ENCODE results near the gene ARL6. TPM values are rescaled to one million over a fixed set of nuclear protein-coding genes. Genes with fewer than 3 reads are reported as not detected.

Gene ARL6, protein sequence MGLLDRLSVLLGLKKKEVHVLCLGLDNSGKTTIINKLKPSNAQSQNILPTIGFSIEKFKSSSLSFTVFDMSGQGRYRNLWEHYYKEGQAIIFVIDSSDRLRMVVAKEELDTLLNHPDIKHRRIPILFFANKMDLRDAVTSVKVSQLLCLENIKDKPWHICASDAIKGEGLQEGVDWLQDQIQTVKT
- total RNA-seq: 1 to 10 TPM; 1.9 to 5.5 TPM

DNA sequence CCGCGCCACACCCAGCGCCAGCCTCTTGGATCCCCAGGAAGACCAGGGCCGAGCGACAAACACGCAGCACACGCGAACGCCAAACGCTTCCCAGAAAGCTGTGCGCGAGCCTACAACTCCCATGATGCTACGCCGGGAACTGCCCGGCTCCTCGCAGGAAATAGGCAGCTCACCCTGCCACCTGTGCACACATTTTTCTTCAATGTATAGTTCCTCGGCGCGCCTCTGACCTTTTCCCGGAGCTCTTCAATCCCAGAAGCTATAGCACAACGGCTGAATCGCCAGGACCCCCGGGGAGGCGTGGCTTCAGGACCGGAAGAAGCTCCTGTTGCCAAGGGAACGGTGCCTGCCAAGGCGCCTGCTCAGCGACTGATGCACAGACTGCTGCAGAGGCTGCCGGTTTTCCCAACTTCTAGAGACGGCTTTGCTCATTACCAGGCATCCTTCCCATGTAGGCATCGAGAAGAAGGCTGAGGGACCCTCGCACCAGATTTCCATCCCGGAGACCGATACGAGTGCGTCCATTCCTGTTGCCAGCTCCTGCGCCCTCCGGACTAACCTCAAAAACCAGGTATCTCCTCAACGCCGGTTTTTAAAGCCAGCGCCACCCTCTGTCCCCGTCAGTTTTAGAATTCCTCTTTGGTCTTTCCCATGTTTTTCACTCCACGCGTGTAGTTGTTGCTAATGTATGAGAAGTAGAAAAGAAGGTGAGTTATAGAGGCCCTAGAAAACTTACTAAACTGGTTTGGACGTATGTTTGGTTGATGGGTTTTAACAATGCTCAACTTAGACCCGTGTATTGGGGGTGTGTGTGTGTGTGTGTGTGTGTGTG is at the start of gene ARL6:
Gene ARL6, plus strand, starts transcription at position 352 of the 832 bp plus-strand sequence. CDS start 3,350 bp downstream, outside the sequence.
- Mint-ChIP-seq H3K9me3 (no peaks in the 10 kb centered on the region), H3K36me3 (peaks cover 0 to 10% of the 10 kb centered on the region in 2 donors), H3K27ac (peak within 1 kb of the TSS; percentile 82 to 99)
- peak; percentile 70 to 79 for DNase-seq (ENCODE audit: low spot score in 2 of 2)
- peak; percentile 93 to 96 for ATAC-seq

DNA sequence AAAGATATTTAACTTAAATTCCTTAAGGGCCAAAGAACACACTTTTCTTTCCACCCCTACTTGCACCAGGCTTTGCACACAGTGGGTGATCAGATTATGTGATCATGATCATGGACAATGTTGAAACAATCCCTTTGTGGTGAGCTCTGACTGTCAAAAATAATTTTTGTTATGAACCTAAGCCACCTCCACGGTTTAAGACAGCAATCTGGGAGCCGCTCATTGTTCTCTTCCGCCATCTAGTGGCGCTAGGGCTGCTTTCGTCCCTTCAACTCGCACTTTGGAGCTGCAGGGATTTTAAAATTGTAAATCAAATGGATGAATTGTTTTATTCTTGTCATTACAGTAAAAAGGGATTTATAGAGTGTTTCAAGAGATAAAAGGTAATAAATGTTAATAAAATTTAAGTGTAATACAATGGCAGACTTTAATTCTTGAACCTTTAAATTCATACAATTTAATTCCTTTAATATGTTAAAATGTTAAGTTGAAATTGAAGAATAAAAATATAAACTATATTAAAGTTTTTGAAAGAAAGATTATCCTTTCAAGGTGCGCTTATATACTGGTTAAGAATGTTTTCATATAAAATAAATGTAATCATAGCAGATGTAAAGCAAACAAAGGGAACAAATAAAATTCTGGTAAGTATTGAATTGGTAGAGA is 45.3 kb upstream of the ARL6 start:
- Mint-ChIP-seq H3K9me3 (no peaks in the 10 kb centered on the region), H3K36me3 (no peaks in the 10 kb centered on the region), H3K27ac (no peak overlapping the region)
- ATAC-seq: peak; percentile 61 to 76
- peak in 1 of 2 donors; percentile 67 for DNase-seq (ENCODE audit: low spot score in 2 of 2)

DNA sequence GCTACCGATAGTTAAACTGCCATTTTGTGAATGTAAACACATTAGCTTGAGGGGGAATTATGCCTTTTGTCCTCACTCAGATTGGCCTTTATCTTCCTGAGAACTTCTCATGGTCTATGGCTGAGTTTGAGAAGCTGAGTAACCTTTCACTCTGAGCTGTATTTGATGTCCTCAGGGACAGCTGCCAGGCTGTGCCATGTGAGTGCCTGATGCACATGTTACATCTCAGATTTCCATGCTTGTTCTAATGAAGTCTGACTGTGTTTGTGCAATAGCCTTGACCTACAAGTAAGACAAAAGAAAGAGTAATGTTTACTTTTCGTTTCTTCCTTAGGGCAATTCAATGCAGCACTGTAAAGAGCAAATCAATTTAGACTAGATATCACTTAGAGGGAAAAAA is 44.1 kb upstream of the ARL6 start:
- Mint-ChIP-seq H3K9me3 (no peaks in the 10 kb centered on the region), H3K36me3 (no peaks in the 10 kb centered on the region), H3K27ac (no peak overlapping the region)
- ATAC-seq (no peak), DNase-seq (ENCODE audit: low spot score in 2 of 2) (no peak)

DNA sequence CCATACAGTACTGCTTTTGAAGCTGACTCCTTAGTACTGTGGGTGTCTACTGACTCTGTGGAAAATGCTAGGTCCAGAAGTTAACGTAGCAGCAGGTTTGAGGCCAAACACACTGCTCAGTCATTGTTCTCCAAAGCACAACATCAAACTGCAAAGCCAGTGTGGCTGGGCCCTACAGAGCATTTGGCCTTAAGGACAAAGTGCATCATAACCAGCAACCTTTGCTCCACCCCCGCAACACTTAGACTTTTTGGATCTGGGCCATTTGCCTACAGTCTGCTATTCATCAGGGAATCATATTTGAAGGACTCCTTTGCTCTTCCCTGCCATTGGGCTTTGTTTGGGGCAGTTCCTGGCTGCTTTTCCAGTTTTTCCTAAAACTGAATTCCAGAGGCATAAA is 43.1 kb upstream of the ARL6 start:
- Mint-ChIP-seq H3K27ac (no peak overlapping the region), H3K36me3 (no peaks in the 10 kb centered on the region), H3K9me3 (no peaks in the 10 kb centered on the region)
- ATAC-seq (no peak), DNase-seq (ENCODE audit: low spot score in 2 of 2) (no peak)

- H3K9me3 Mint-ChIP-seq: no peaks in the 10 kb centered on the region
- no peaks in the 10 kb centered on the region for H3K36me3 Mint-ChIP-seq
- DNase-seq (ENCODE audit: low spot score in 2 of 2) (no peak), ATAC-seq (no peak)
- H3K27ac Mint-ChIP-seq: no peak overlapping the region
Measured at GRCh38 chr3:97736928-97737327, 27.6 kb upstream of the ARL6 start.

- H3K9me3 Mint-ChIP-seq: no peaks in the 10 kb centered on the region
- H3K27ac Mint-ChIP-seq: no peak overlapping the region
- no peaks in the 10 kb centered on the region for H3K36me3 Mint-ChIP-seq
- no peak for ATAC-seq
- DNase-seq (ENCODE audit: low spot score in 2 of 2): no peak
Measured at GRCh38 chr3:97738761-97739160, 25.8 kb upstream of the ARL6 start.

DNA sequence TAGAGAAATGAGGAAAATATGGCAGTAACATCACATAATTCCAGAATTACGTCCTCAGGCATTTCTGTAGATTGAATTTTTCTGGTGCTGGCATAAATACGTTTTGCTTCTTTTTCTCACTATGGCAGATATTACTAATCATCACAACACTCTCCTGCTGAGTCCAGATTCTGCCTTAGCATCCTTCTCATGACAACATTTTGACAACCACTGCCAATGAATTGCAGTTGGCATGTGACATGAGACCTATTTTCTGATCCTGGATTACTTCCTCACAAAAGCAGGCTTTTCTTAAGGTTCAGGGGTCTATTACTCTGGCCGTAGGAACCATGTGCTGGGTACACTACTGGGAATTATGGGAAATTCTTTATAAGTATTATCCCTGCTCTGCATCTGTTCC is 22.5 kb upstream of the ARL6 start:
- ATAC-seq: no peak
- Mint-ChIP-seq H3K36me3 (no peaks in the 10 kb centered on the region), H3K9me3 (no peaks in the 10 kb centered on the region), H3K27ac (no peak overlapping the region)
- no peak for DNase-seq (ENCODE audit: low spot score in 2 of 2)

DNA sequence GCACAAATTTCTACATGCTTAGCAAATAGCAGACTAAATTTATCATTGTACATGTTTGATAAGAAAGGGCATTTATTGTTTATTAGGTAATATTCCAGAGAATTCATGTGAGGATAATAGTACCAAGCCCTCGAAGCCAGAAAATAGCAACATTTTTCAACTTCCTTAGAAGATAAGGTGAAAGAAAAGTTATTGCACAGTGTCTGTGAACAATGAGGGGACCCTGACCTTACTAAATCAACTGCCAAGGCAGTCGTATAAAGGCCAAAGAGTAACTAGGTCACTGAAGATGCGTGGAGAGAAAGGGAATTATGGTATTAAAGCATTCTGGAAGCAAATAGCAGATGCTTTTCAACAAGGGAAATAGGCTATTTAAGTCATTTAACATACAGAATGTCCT is 20.3 kb upstream of the ARL6 start:
- ATAC-seq: no peak
- no peak for DNase-seq (ENCODE audit: low spot score in 2 of 2)
- H3K36me3 Mint-ChIP-seq: no peaks in the 10 kb centered on the region
- H3K27ac Mint-ChIP-seq: no peak overlapping the region
- H3K9me3 Mint-ChIP-seq: no peaks in the 10 kb centered on the region

DNA sequence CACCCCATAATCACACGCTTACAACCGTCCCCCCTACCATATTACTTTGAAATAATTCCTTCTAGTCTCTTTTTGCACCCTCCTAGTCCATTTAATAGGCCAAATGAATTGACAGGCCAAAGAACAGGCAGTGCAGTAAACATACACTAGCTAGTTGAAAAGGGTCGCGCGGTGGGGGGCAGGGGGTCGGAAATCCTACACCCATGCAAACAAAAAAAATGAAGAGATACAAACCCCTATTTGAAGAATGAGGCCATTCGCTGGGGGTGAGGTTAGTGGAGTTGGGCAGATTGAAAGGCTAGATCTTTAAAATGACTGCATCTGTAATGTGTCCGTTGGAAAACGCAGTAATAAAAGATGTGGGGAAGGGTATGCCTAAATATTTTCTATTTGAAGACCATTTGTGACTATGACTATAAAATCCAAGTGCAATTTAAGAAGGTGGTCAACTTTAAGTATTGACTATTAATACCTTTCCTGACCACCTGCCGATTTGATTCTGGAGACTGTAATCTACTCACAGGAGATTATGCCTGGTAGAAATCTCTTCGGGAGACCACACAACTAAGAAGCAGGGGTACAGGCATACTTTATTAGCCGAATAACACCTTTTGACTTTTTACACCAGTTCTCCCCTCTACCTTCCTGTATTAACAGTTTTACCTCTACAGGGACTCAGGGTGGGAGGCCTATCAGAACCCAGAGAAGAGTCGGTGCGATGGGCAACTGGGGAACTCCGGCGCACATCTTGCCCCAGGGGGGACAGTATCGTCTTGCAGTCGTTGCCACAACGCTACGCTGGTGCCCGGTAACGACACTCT is 762 bp upstream of the ARL6 start:
- ATAC-seq (no peak), DNase-seq (ENCODE audit: low spot score in 2 of 2) (no peak)
- Mint-ChIP-seq H3K36me3 (peaks cover 0 to 10% of the 10 kb centered on the region in 2 donors), H3K9me3 (no peaks in the 10 kb centered on the region), H3K27ac (peak overlapping the region; percentile 82 to 99)

GRCh38 chr3:97765336-97765735 is 778 bp downstream of the ARL6 start:
- H3K36me3 Mint-ChIP-seq: peaks cover 3 to 12% of the 10 kb centered on the region in 2 donors
- no peaks in the 10 kb centered on the region for H3K9me3 Mint-ChIP-seq
- ATAC-seq (no peak), DNase-seq (ENCODE audit: low spot score in 2 of 2) (no peak)
- no peak overlapping the region for H3K27ac Mint-ChIP-seq

DNA sequence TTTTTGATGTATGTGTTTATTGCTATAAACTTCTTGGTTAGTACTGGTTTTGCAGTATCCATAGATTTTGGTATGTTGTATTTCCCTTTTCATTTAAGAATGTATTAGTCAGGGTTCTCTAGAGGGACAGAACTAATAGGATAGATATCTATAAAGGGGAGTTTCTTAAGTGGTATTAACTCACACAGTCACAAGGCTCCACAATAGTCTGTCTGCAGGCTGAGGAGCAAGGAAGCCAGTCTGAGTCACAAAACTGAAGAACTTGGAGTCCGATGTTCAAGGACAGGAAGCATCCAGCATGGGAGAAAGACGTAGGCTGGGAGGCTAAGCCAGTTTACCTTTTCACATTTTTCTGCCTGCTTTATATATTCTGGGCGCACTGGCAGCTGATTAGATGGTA is 8.4 kb downstream of the ARL6 start:
- H3K27ac Mint-ChIP-seq: no peak overlapping the region
- peaks cover 6 to 16% of the 10 kb centered on the region in 2 donors for H3K36me3 Mint-ChIP-seq
- DNase-seq (ENCODE audit: low spot score in 2 of 2) (no peak), ATAC-seq (no peak)
- no peaks in the 10 kb centered on the region for H3K9me3 Mint-ChIP-seq

- DNase-seq (ENCODE audit: low spot score in 2 of 2): no peak
- H3K27ac Mint-ChIP-seq: no peak overlapping the region
- ATAC-seq: no peak
- H3K9me3 Mint-ChIP-seq: no peaks in the 10 kb centered on the region
- no peaks in the 10 kb centered on the region for H3K36me3 Mint-ChIP-seq
Measured at GRCh38 chr3:97778152-97778551, 13.6 kb downstream of the ARL6 start.

DNA sequence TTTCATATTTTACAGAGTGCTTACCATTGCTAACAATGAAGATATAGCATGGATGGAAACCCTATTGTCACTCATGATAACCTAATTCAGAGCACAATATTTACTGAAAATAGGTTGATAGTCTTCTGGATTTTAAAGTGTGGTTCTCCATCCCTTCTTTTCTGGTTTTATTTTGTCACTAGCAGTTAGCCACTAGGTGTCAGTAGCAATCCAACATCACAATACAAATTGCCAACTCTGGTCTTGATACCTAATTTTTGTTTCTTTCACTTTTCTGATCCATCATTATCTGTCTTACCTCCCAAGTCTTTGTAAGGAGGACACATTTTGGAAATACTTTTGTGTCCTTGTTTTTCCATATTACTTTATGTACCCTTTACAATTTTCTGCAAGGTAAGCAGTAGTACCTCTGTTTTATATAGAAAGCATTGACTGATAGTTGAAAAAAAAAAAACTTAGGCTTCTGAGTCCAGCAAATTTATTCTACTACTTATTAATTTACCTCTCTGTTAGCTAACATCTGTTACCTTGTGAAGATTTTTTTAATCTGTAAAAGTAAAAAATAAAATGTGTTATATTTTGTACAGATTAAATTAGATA is 29.0 kb downstream of the ARL6 start:
- Mint-ChIP-seq H3K27ac (no peak overlapping the region), H3K36me3 (no peaks in the 10 kb centered on the region), H3K9me3 (no peaks in the 10 kb centered on the region)
- DNase-seq (ENCODE audit: low spot score in 2 of 2) (peak in 1 of 2 donors; percentile 18), ATAC-seq (peak; percentile 48 to 63)

DNA sequence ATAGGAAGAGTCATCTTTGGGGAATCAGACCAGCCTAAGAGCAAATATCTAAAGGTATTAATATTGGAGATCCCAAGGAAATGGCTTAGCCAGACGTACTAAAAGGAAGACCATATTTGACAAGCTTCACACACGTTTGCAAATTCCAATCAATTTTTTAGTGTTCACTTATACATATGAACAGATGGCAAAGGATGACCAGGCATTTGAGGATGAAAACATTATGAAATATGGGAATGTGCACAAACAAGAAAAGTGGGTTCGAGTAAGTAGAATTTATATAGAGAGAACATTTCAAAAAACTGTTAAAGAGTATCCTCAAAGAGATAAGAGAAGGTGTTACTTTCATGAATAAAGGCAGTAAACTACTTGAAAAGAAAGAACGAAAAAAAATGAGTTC is 31.4 kb downstream of the ARL6 start:
- ATAC-seq (no peak), DNase-seq (ENCODE audit: low spot score in 2 of 2) (no peak)
- no peak overlapping the region for H3K27ac Mint-ChIP-seq
- H3K9me3 Mint-ChIP-seq: no peaks in the 10 kb centered on the region
- no peaks in the 10 kb centered on the region for H3K36me3 Mint-ChIP-seq

DNA sequence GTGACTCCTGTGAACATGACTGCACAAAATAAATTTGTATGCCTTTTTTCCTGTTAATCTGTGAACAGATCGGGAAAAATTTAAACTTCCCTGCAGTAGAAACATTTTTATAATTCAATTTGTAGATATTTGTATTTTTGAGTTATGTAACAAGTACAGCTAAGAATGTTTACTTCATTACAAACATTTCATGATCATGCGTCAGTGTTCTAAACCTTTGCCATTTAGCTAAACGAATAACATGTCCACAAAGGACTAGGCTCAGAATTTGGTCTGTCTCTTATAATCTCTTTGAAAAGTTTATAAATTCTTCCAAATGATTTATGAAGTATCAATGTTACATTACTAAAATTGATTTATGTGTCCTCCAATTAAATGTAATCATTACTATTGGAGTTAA is 39.9 kb downstream of the ARL6 start:
- Mint-ChIP-seq H3K9me3 (no peaks in the 10 kb centered on the region), H3K36me3 (no peaks in the 10 kb centered on the region), H3K27ac (no peak overlapping the region)
- DNase-seq (ENCODE audit: low spot score in 2 of 2): no peak
- ATAC-seq: no peak

DNA sequence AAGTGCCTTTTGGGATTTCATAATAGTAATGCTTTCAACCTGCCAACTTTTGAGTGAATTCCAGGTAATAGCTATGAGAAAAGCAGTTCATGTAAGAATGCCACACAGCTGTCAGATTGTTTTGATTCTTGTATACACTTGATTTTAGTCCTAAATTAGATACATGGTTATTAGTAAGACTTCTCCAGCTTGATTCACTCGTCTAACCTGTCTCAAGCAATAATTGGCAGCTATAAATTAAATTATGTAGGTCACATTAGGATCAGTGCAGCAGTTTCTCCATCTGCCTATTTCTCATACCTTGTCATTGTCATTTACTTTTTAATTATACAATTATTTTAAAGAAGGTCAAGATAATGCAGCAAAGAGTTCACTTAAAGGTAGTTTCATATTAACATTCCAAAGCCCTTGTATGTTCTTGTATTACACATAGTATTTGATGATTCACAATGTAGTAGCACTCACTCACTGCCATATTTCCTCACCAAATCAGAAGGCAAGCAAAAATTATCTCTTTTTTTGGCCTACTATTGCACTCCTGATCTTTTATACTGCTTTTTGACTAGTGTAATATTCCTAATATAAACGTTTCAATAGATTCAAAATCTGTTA is 46.3 kb downstream of the ARL6 start:
- DNase-seq (ENCODE audit: low spot score in 2 of 2): no peak
- no peak for ATAC-seq
- no peaks in the 10 kb centered on the region for H3K9me3 Mint-ChIP-seq

More for the DNA sequence above, 46.3 kb downstream of the ARL6 start:
- Mint-ChIP-seq H3K36me3 (peaks cover 0 to 6% of the 10 kb centered on the region in 2 donors), H3K27ac (no peak overlapping the region)

Data from activated naive CD4-positive, alpha-beta T cell treated with anti-CD3 and anti-CD28 coated beads, Interleukin-2, amount 50 U/mL, for 72 hours (primary cell).